ENCODE results near the gene DOLPP1.

- TF ChIP-seq USF1 (IDR thresholded peaks at IDR 0.05; ENCODE audit: borderline replicate concordance, low read depth) (no peak), CTCF (IDR thresholded peaks at IDR 0.05) (no peak)
Observed at GRCh38 chr9:129098328-129098727, 17.4 kb downstream of the DOLPP1 start.

All from SK-N-SH (cell line).